Coronary artery (tissue), 2 donors: ENCODE results near the gene PATJ.
A peak's percentile ranks its signal among the peaks of the same experiment; 100 is the strongest.
"Not testable (repeated sequence)": the region's sequence is repeated elsewhere in the genome, so short reads cannot be mapped to it uniquely, and the experiment has no call there.

ENCODE experiments used
- DNase-seq: peaks from one replicate; pipeline ENCODE4 v3.0.0-alpha.2; 2017; ENCODE audit warnings: low spot score
- H3K27ac ChIP-seq, 2 donors: fragments of 200-600 bp; sonication (generic); one replicate each; pipeline ENCODE4 v1.5.1; 2016 to 2019
- H3K4me3 ChIP-seq: fragments of 200-600 bp; sonication (generic); 2 replicates; pipeline ENCODE4 v1.5.1; 2016; ENCODE audit warnings: mild to moderate bottlenecking, moderate library complexity
- CTCF ChIP-seq: fragments of 200-600 bp; sonication (generic); IDR thresholded peaks from one replicate; pipeline ENCODE4 v1.5.1; 2019; ENCODE audit warnings: antibody characterized with exemption

Gene PATJ

GRCh38 chr1:62140666-62141065 lies 398.4 kb downstream of the PATJ start:
- H3K27ac ChIP-seq: no peak overlapping the region
- no peak overlapping the region for H3K4me3 ChIP-seq
- no peak for DNase-seq
- no peak for TF ChIP-seq CTCF

- Histone ChIP-seq H3K27ac (no peak overlapping the region), H3K4me3 (no peak overlapping the region)
- DNase-seq: no peak
- TF ChIP-seq CTCF: no peak
These were observed 400.2 kb downstream of the PATJ start for GRCh38 chr1:62142496-62142895.

- H3K4me3 ChIP-seq: no peak overlapping the region
- H3K27ac ChIP-seq: no peak overlapping the region
- DNase-seq: no peak
- peak; percentile 57 for TF ChIP-seq CTCF
These were observed 402.1 kb downstream of the PATJ start for GRCh38 chr1:62144238-62144831.

GRCh38 chr1:62159940-62160348 lies 417.7 kb downstream of the PATJ start:
- no peak overlapping the region for H3K27ac ChIP-seq
- DNase-seq: no peak
- no peak for TF ChIP-seq CTCF
- H3K4me3 ChIP-seq: no peak overlapping the region

GRCh38 chr1:62161711-62162110 lies 419.4 kb downstream of the PATJ start:
- DNase-seq: no peak
- no peak overlapping the region for H3K27ac ChIP-seq
- no peak for TF ChIP-seq CTCF
- no peak overlapping the region for H3K4me3 ChIP-seq

GRCh38 chr1:62170380-62170779 lies 428.1 kb downstream of the PATJ start:
- DNase-seq, H3K4me3 ChIP-seq, H3K27ac ChIP-seq: not testable (repeated sequence)

GRCh38 chr1:62175568-62176179 lies 433.4 kb downstream of the PATJ start:
- DNase-seq: no peak
- peak; percentile 42 for TF ChIP-seq CTCF

More at GRCh38 chr1:62175568-62176179, 433.4 kb downstream of the PATJ start:
- Histone ChIP-seq H3K27ac (no peak overlapping the region), H3K4me3 (no peak overlapping the region)
